Breast epithelium (tissue), 4 donors: Measurements from ENCODE around the gene MOB3A. TPM values are rescaled to one million over a fixed set of nuclear protein-coding genes. Genes with fewer than 3 reads are reported as not detected.

Experiments used
- DNase-seq, 2 donors: peaks; one replicate each; pipeline ENCODE4 v3.0.0-alpha.2; 2019; ENCODE audit warnings: low spot score in 2 of 2
- H3K27ac ChIP-seq, 2 donors: fragments of 200-600 bp; sonication (generic) in 1 of 2; one replicate each; pipeline ENCODE4 v1.5.1; 2016 to 2019; ENCODE audit warnings: mild to moderate bottlenecking in 1 of 2
- H3K27me3 ChIP-seq, 2 donors: fragments of 200-600 bp; sonication (generic) in 1 of 2; one replicate each; pipeline versions ENCODE4 v1.5.1 to v1.6.0; 2017 to 2019; ENCODE audit warnings: control low read depth in 1 of 2, mild to moderate bottlenecking in 1 of 2
- H3K36me3 ChIP-seq: fragments of 200-600 bp; one replicate; pipeline ENCODE4 v1.5.1; 2019
- H3K4me1 ChIP-seq, 2 donors: fragments of 200-600 bp; sonication (generic); one replicate each; pipeline ENCODE4 v1.5.1; 2016 to 2019; ENCODE audit warnings: control low read depth in 1 of 2
- H3K4me3 ChIP-seq, 3 donors: fragments of 200-600 bp; sonication (generic); 1 replicate in 2 of 3; 2 replicates in 1 of 3; pipeline ENCODE4 v1.5.1; 2016 to 2019; ENCODE audit warnings: mild to moderate bottlenecking in 3 of 3, moderate library complexity in 2 of 3
- H3K9me3 ChIP-seq, 2 donors: fragments of 200-600 bp; sonication (generic) in 1 of 2; one replicate each; pipeline ENCODE4 v1.5.1; 2016 to 2019; ENCODE audit warnings: control low read depth in 1 of 2
- POLR2A ChIP-seq: fragments of 450-650 bp; IDR thresholded peaks from one replicate; pipeline ENCODE4 v1.6.1; 2016; ENCODE audit warnings: antibody characterized with exemption, mild to moderate bottlenecking, moderate library complexity
- POLR2AphosphoS5 ChIP-seq, 3 donors: sonication (generic); formaldehyde crosslinking; IDR thresholded peaks; one replicate each; pipeline ENCODE4 v1.6.1; 2017; ENCODE audit warnings: antibody characterized with exemption in 3 of 3
- intact Hi-C: fragments of 100-400 bp; cut with DNase I; formaldehyde crosslinking; loops from one replicate; pipeline ENCODE4 v1.15.1; 2023; ENCODE audit warnings: low total_unique reads
- total RNA-seq, 3 donors: library from RNA; depleted of rRNA; stranded (reverse); fragments of >200 nt; gene quantifications; one replicate each; pipeline ENCODE4 v1.1.0, GENCODE V29; 2016
- TF ChIP-seq, protein P1 (sequence below), 3 donors: fragments of 450-650 bp; IDR thresholded peaks; one replicate each; pipeline ENCODE4 v1.5.1; 2016 to 2017; ENCODE audit warnings: antibody characterized with exemption in 3 of 3, mild to moderate bottlenecking in 3 of 3, moderate library complexity in 3 of 3

The MOB3A gene
- total RNA-seq, 3 donors from 2014 or later = 18.3 to 45.8 (median 29.2) TPM

DNA sequence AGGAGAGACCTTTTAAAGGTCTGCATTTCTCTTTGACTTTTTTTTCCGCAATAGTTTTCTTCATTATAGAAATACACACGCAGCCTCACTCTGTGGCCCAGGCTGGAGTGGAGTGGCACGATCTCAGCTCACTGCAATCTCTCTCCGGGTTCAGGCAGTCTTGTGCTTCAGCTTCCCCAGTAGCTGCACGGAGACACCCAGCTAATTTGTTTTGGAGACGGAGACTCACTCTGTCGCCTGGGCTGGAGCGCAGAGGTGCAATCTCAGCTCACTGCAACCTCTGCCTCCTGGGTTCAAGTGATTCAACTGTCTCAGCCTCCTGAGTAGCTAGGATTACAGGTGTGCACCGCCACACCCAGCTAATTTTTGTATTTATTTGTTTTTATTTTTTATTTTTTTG is 33.4 kb downstream of the MOB3A start:
- no peaks in the 10 kb centered on the region for H3K9me3 ChIP-seq
- no peak for DNase-seq
- TF ChIP-seq POLR2A = no peak
- TF ChIP-seq POLR2AphosphoS5 (IDR thresholded peaks at IDR 0.05) = no peak
- TF ChIP-seq, protein P1, sequence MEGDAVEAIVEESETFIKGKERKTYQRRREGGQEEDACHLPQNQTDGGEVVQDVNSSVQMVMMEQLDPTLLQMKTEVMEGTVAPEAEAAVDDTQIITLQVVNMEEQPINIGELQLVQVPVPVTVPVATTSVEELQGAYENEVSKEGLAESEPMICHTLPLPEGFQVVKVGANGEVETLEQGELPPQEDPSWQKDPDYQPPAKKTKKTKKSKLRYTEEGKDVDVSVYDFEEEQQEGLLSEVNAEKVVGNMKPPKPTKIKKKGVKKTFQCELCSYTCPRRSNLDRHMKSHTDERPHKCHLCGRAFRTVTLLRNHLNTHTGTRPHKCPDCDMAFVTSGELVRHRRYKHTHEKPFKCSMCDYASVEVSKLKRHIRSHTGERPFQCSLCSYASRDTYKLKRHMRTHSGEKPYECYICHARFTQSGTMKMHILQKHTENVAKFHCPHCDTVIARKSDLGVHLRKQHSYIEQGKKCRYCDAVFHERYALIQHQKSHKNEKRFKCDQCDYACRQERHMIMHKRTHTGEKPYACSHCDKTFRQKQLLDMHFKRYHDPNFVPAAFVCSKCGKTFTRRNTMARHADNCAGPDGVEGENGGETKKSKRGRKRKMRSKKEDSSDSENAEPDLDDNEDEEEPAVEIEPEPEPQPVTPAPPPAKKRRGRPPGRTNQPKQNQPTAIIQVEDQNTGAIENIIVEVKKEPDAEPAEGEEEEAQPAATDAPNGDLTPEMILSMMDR (IDR thresholded peaks at IDR 0.05) = no peak
- no peaks in the 10 kb centered on the region for H3K36me3 ChIP-seq
- H3K27ac ChIP-seq = peak overlapping the region in 1 of 2 donors; percentile 100
- H3K27me3 ChIP-seq = no peaks in the 10 kb centered on the region
- no peak overlapping the region for H3K4me3 ChIP-seq
- H3K4me1 ChIP-seq = peaks cover 23 to 27% of the 10 kb centered on the region in 2 donors
- intact Hi-C loops = loop anchor here (10.0 kb wide), 1 partner anchor 128 kb away; no protein-coding TSS in a partner anchor

DNA sequence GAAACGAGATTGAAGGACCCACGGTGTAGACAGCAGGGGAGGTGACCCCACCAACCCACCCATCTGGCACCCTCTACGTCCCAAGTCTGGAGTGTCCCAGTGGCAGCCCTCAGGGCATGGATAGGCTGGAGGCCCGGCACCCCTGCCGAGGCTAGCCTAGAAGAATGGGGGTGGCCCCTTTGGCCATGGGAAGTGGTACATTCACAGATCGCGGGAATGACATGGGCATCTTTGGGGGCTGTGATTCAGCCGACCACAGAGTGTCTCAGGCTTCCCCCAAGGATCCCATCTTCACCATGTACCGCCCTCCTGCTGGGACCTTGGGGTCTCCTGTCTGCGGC is 33.8 kb downstream of the MOB3A start:
- TF ChIP-seq, protein P1 (IDR thresholded peaks at IDR 0.05) = no peak
- no peak for TF ChIP-seq POLR2AphosphoS5 (IDR thresholded peaks at IDR 0.05)
- H3K9me3 ChIP-seq = no peaks in the 10 kb centered on the region
- DNase-seq = no peak
- H3K4me1 ChIP-seq = peaks cover 23 to 28% of the 10 kb centered on the region in 2 donors
- no peaks in the 10 kb centered on the region for H3K36me3 ChIP-seq
- peak overlapping the region; percentile 99 to 100 for H3K27ac ChIP-seq
- H3K27me3 ChIP-seq = no peaks in the 10 kb centered on the region
- intact Hi-C loops = loop anchor here (10.0 kb wide), 1 partner anchor 128 kb away; no protein-coding TSS in a partner anchor
- peak overlapping the region in 2 of 3 donors; percentile 75 to 89 for H3K4me3 ChIP-seq

DNA sequence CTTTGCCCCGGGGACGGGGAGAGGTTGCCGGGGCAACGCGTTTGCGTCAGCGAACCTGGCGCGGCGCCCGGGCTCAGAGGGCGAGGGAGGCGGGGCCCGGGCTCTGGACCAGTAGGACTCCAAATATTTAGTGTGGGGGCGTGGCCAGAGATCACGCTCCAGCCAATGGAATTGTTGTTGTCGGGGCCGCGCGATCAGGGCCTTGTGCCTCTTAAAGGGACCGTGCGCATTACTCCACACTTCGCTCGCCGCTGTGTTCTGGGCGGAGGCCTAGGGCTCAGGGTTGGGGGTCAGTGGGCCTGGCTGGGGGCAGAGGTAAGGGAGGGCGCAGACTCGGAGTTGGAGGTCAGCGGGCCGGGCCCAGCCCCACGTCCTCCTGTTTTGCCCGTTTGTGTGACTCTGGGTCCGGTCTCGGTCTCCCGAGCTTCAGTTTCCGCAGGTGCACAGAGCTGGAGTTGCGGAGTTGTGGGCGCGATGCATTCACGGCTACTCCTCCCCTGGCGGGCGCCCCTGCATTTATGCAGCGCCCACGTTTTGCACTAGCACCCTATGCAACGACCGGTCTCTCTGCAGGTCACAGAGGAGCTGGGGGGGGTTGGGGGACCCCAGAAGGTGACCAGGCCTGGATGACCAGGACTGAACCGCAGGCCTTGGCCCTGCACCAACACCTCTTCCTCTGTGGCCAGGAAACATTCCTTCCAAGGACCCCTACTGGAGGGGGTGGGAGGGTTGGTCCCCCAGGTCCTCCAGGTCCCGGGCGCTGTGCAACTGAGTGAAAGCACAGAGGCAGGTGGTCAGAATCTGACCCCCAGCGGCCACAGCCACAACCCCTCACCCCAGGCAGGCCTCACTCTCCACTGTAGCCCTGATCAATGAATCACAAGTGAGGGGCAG is 34.4 kb downstream of the MOB3A start:
- Histone ChIP-seq H3K9me3 (no peaks in the 10 kb centered on the region), H3K4me1 (peaks cover 23 to 34% of the 10 kb centered on the region in 2 donors), H3K27me3 (no peaks in the 10 kb centered on the region), H3K36me3 (no peaks in the 10 kb centered on the region), H3K4me3 (peak overlapping the region; percentile 61 to 89 (median 75)), H3K27ac (peak overlapping the region; percentile 99 to 100)
- TF ChIP-seq POLR2AphosphoS5 (IDR thresholded peaks at IDR 0.05) (no peak), POLR2A (no peak)
- TF ChIP-seq, protein P1 (IDR thresholded peaks at IDR 0.05) = no peak
- intact Hi-C loops = loop anchor here (10.0 kb wide), 1 partner anchor 127 kb away; no protein-coding TSS in a partner anchor
- DNase-seq = peak; percentile 99

DNA sequence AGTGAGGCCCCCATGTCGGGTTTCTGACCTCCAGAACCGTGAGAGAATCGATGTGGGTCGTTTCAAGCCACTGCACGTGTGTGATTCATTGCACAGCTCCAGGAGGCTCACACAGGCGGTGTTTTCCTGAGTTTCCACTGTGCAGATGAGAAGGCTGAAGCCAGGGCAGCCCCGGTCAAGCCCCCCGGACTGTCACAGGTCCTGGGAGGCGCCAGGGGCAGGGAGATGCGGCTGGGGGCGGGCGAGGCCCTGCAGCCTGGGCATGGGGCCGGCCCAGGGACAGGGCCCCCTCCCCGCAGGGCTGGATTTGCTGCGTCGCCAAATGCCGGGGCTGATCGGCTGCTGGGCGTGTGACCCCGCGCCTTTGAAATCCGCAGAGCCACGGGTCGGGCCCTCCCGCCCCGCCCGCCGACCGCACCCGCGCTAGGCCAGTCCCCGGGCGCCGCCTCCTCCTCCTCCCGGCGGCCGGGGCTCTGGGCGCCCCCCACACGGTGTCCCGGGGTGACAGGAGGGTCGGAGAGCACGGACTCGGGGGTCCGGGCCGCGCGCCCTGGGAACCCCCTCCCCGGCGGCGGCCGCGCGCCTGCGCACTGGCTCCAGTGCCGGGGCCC is 35.1 kb downstream of the MOB3A start:
- no peak for DNase-seq

More for the DNA sequence above, 35.1 kb downstream of the MOB3A start:
- peak overlapping the region; percentile 99 to 100 for H3K27ac ChIP-seq
- peak overlapping the region; percentile 61 to 89 (median 75) for H3K4me3 ChIP-seq
- peaks cover 25 to 38% of the 10 kb centered on the region in 2 donors for H3K4me1 ChIP-seq
- no peaks in the 10 kb centered on the region for H3K27me3 ChIP-seq
- TF ChIP-seq, protein P1 (IDR thresholded peaks at IDR 0.05) = no peak
- TF ChIP-seq POLR2A (peak; percentile 69), POLR2AphosphoS5 (IDR thresholded peaks at IDR 0.05) (peak; percentile 68 to 89 (median 78))
- intact Hi-C loops = loop anchor here (10.0 kb wide), 1 partner anchor 126 kb away; no protein-coding TSS in a partner anchor
- no peaks in the 10 kb centered on the region for H3K9me3 ChIP-seq
- H3K36me3 ChIP-seq = no peaks in the 10 kb centered on the region
